Progenitor cell of endocrine pancreas (in vitro differentiated cells): ENCODE data around the gene SMPD2. TPM values are rescaled to one million over a fixed set of nuclear protein-coding genes. Genes with fewer than 3 reads are reported as not detected.

Experiments
- DNase-seq: peaks from one replicate; pipeline ENCODE4 v3.0.0; 2021; ENCODE audit warnings: low spot score; ENCODE audit not compliant: unreplicated experiment
- H3K27ac Mint-ChIP-seq: 2 replicates; pipeline ENCODE4 v1.8.0; 2021; ENCODE audit warnings: mild to moderate bottlenecking, moderate library complexity, mixed read lengths
- H3K27me3 Mint-ChIP-seq: 2 replicates; pipeline ENCODE4 v1.8.0; 2021; ENCODE audit warnings: mixed read lengths
- H3K36me3 Mint-ChIP-seq: 2 replicates; pipeline ENCODE4 v1.8.0; 2022; ENCODE audit warnings: mixed read lengths; ENCODE audit not compliant: insufficient read depth
- H3K4me1 Mint-ChIP-seq: 2 replicates; pipeline ENCODE4 v1.8.0; 2021; ENCODE audit warnings: low read depth, mixed read lengths
- H3K4me3 Mint-ChIP-seq: 2 replicates; pipeline ENCODE4 v1.8.0; 2021; ENCODE audit warnings: low read depth, mild to moderate bottlenecking, moderate library complexity, mixed read lengths
- H3K9me3 Mint-ChIP-seq: 2 replicates; pipeline ENCODE4 v1.8.0; 2021; ENCODE audit warnings: low read depth, mixed read lengths
- CTCF ChIP-seq: fragments of 200-600 bp; sonication (generic); IDR thresholded peaks from one replicate; pipeline ENCODE4 v1.5.0; 2021; ENCODE audit warnings: antibody characterized with exemption, mild to moderate bottlenecking; ENCODE audit not compliant: unreplicated experiment
- total RNA-seq: library from RNA; stranded (reverse); gene quantifications from 2 replicates; pipeline ENCODE4 v1.2.1, GENCODE V29; 2021

Gene SMPD2
- total RNA-seq, 1 donor from 2014 or later = 13.6 TPM

- TF ChIP-seq CTCF = no peak
- Mint-ChIP-seq H3K36me3 (peaks cover 49% of the 10 kb centered on the region), H3K27me3 (no peaks in the 10 kb centered on the region), H3K4me3 (no peak overlapping the region), H3K4me1 (peaks cover 9% of the 10 kb centered on the region), H3K9me3 (no peaks in the 10 kb centered on the region), H3K27ac (no peak overlapping the region)
- DNase-seq = no peak
Measured at GRCh38 chr6:109471105-109471810, 30.7 kb downstream of the SMPD2 start.

- Mint-ChIP-seq H3K9me3 (no peaks in the 10 kb centered on the region), H3K4me3 (no peak overlapping the region), H3K27ac (no peak overlapping the region), H3K36me3 (peaks cover 42% of the 10 kb centered on the region), H3K4me1 (peaks cover 13% of the 10 kb centered on the region), H3K27me3 (no peaks in the 10 kb centered on the region)
- no peak for DNase-seq
- TF ChIP-seq CTCF = no peak
Measured at GRCh38 chr6:109472132-109472995, 31.8 kb downstream of the SMPD2 start.

GRCh38 chr6:109473120-109473519 is 32.6 kb downstream of the SMPD2 start:
- Mint-ChIP-seq H3K27me3 (no peaks in the 10 kb centered on the region), H3K27ac (no peak overlapping the region), H3K4me1 (peaks cover 20% of the 10 kb centered on the region), H3K9me3 (no peaks in the 10 kb centered on the region), H3K4me3 (no peak overlapping the region), H3K36me3 (peaks cover 35% of the 10 kb centered on the region)
- DNase-seq = no peak
- TF ChIP-seq CTCF = no peak

GRCh38 chr6:109474995-109475394 is 34.5 kb downstream of the SMPD2 start:
- peaks cover 35% of the 10 kb centered on the region for H3K4me1 Mint-ChIP-seq

More at GRCh38 chr6:109474995-109475394, 34.5 kb downstream of the SMPD2 start:
- H3K9me3 Mint-ChIP-seq = no peaks in the 10 kb centered on the region
- H3K27ac Mint-ChIP-seq = no peak overlapping the region
- no peaks in the 10 kb centered on the region for H3K27me3 Mint-ChIP-seq
- TF ChIP-seq CTCF = no peak
- DNase-seq = no peak
- H3K36me3 Mint-ChIP-seq = peaks cover 35% of the 10 kb centered on the region
- H3K4me3 Mint-ChIP-seq = no peak overlapping the region
